CD4-positive, alpha-beta T cell treated with Interleukin-17A for 1 hour (primary cell): ENCODE measurements around the gene PRUNE1.

Experiments used
- DNase-seq: peaks from one replicate; pipeline ENCODE4 v3.0.0-alpha.2; 2020

The PRUNE1 gene

GRCh38 chr1:150979092-150980056 is 28.9 kb upstream of the PRUNE1 start:
- peak; percentile 92 for DNase-seq

- DNase-seq, result no peak
Observed at GRCh38 chr1:150981177-150981804, 27.0 kb upstream of the PRUNE1 start.

DNA sequence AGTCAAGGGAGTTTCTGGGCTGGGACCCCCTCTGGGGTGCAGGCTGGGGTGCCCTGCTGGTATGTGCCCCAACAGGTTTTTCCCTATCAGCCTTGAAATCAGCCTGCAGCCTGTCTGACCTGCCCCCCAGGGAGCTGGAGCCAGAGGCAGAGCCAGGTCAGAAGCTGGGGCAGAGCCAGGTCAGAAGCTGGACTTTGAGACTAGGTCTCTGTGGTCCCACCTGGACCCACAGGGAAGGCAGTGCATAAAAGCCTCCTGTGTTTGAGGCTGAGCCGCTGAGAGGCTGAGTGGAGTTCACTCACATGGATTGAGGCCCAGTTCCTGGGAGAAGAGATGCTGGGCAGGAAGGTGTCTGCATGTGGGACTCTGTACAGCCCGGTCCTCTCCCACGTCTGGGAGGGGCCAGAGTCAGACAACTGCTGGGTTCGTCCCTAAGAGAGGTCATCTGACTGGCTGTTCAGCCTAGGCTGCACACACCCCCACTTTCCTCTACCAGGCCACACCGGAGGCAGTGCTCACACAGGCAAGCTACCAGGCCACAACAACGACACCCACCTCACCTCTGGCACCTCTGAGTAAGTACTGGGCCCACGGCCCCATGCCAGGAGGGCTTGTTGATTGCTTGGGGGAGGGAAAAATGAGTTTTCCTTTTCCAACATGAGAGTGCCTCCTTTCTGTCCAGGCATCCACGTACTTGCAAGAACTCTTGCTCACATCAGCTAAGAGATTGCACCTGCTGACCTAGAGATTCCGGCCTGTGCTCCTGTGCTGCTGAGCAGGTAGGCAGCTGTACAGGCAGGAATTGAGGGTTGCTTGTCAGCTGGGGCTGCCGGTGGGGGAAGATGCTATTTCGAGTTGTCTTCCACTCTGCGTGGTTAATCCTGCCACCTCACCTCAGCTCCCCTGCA is 26.2 kb upstream of the PRUNE1 start, which contains the start of gene ANXA9:
Gene ANXA9 (plus strand): TSS at position 488 of the 908 bp plus-strand sequence. CDS start 814 bp downstream, outside the sequence.
- no peak for DNase-seq

- no peak for DNase-seq
Observed at GRCh38 chr1:150985179-150985825, 22.9 kb upstream of the PRUNE1 start.

DNA sequence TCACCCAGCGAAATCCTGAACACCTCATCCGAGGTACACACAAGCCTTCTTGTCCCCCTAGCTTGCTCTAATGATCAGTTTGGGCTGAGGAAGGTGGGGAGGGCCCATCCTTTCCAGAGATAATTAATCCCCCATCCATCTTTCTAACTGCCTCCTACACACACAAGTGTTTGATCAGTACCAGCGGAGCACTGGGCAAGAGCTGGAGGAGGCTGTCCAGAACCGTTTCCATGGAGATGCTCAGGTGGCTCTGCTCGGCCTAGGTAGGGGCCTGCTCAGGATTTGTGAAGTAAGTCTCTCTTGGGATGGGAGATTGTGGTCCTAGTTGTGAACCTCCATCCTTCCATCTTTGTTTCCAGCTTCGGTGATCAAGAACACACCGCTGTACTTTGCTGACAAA is 20.3 kb upstream of the PRUNE1 start:
- DNase-seq, result no peak

- no peak for DNase-seq
Observed at GRCh38 chr1:150992626-150993025, 15.6 kb upstream of the PRUNE1 start.

- DNase-seq, result no peak
Observed at GRCh38 chr1:150994248-150994647, 14.0 kb upstream of the PRUNE1 start.

GRCh38 chr1:150995460-150995859 is 12.8 kb upstream of the PRUNE1 start:
- no peak for DNase-seq

- peak; percentile 62 for DNase-seq
Observed at GRCh38 chr1:150995896-150996295, 12.4 kb upstream of the PRUNE1 start.

DNA sequence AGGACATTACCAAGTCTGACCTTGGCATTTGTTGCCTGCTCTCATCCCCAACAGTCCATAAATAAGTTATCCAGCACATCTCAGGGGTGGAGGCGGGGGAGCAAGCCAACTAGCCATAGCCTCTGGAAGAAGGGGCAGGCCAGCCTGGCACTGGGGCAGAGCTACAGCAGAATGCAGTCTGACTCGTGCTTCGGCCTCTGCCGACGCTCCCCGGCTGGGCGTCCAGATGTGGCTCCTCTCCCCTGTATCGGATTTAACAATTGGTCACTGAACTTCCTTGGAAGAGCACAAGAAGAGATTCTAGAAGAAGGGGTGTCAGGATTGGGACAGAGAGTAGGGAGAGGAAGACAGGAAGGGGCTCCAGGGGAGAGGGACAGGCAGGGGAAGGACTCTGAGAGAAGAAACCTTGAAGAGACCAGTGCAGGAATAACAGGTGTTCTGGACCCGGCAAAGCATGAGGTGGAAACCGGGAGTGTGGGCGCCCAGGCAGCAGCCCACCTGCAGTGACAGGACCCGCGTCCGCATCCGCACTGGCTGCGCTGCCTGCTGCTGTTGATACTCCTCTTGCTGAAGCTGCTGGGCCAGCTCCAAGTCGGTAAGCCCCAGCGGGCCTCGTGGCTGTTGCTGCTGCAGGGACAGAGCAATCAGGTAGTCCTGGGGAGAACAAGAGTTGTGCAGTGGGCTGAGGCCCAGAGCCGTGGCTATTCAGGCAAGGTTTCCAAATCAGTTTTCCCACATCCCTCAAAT is 10.9 kb upstream of the PRUNE1 start:
- no peak for DNase-seq

GRCh38 chr1:150997949-150998348 is 10.3 kb upstream of the PRUNE1 start:
- DNase-seq, result no peak

GRCh38 chr1:150999051-150999674 is 9.1 kb upstream of the PRUNE1 start:
- no peak for DNase-seq

GRCh38 chr1:150999926-151000325 is 8.3 kb upstream of the PRUNE1 start:
- DNase-seq, result no peak

- no peak for DNase-seq
Observed at GRCh38 chr1:151000408-151000807, 7.8 kb upstream of the PRUNE1 start.

DNA sequence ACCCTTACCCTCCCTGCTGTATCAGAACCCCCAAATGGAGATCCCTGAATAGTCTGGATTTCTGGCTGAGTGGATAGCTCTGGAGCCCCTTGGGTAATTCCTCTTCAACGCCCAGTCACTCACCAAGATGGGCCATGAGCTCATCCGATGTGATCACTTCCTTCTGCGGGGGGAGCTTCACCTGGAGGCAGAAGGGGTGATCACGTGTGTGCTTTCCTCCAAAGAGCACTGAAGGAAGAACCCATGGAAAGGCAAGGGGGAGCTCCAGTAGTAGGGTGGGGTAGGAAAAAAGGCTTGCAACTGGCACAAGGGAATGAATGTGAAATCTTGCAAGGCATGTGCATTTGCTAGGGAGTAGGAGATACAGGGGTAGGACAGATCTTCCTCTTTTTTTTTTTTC is 6.6 kb upstream of the PRUNE1 start:
- DNase-seq, result no peak

GRCh38 chr1:151002051-151002450 is 6.2 kb upstream of the PRUNE1 start:
- DNase-seq, result no peak

- no peak for DNase-seq
Observed at GRCh38 chr1:151002611-151003010, 5.6 kb upstream of the PRUNE1 start.

- DNase-seq, result peak; percentile 52
Observed at GRCh38 chr1:151003180-151003579, 5.1 kb upstream of the PRUNE1 start.

DNA sequence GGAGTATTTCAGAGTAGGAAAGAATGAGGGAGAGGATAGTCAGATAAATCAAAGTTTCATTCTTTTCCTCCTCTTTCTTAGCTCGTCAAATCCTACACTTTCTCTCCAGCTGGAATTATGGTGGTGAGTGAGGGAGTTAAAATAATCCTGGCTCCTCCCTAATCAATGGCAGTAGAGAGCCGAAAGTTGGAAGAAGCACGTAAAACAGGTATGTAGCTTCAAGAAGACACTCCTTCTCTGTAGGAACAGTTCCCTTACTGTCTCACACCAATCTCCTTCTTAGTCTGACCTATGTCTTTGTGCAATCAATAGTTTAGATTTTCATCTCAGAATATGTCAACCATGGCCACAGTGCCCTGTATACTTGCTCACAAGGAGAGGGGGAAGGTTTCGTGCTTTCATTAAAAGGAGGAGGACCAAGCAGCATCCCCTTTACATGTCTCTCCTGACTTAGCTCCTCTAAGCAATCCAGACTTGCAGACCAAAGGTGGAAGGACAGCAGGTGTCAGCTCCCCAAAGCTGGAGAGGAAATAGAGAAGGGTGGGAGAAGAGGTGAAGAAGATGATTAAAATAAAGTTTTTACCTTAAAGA is 2.4 kb upstream of the PRUNE1 start:
- peak; percentile 12 for DNase-seq

DNA sequence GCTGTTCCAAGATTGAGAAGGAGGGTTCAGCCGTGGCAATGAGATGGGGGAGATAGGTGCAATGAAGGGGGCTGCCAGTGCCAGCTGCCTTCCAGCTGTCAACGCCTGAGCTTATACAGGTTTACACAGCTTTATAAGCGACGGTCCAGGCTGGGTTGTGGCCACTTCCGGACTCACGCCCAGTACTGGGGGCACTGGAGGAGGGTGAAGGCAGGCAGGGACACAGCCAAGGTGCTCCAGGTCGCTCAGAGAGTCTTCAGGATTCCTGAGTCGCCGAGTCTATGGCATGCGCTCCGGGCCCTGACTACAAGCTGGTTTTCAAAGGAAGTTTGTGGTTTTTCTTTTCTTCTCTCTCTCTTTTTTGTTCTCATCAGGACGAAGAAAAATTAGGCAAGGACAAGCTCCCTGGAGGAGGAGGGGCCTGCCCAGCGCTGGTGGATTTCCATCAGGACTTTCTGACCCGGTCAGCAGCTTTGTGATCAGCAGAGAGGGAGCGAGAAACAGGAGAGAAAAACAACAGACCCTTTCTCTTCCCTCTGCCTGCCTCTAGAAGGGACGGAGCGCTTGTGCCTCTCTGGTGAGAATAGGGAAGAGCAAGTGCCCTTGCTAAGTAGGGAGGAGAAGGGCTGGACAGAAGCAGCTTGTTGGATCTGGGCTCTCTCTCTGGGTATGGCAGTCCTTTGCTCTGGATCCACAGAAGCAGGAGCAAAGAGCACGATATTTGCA is 1.8 kb upstream of the PRUNE1 start, which contains the start of gene MINDY1:
Gene MINDY1 (minus strand): TSS at position 576 of the 726 bp plus-strand sequence. CDS start 4,285 bp downstream, outside the sequence.
- peak; percentile 55 for DNase-seq
